Fibroblast of upper back skin (primary cell): ENCODE data around the gene TMPO.
"Not testable (repeated sequence)": the region's sequence is repeated elsewhere in the genome, so short reads cannot be mapped to it uniquely, and the experiment has no call there.

ENCODE experiments used
- DNase-seq: peaks from one replicate; pipeline ENCODE4 v3.0.0-alpha.2; 2013

TMPO gene, protein sequence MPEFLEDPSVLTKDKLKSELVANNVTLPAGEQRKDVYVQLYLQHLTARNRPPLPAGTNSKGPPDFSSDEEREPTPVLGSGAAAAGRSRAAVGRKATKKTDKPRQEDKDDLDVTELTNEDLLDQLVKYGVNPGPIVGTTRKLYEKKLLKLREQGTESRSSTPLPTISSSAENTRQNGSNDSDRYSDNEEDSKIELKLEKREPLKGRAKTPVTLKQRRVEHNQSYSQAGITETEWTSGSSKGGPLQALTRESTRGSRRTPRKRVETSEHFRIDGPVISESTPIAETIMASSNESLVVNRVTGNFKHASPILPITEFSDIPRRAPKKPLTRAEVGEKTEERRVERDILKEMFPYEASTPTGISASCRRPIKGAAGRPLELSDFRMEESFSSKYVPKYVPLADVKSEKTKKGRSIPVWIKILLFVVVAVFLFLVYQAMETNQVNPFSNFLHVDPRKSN

DNA sequence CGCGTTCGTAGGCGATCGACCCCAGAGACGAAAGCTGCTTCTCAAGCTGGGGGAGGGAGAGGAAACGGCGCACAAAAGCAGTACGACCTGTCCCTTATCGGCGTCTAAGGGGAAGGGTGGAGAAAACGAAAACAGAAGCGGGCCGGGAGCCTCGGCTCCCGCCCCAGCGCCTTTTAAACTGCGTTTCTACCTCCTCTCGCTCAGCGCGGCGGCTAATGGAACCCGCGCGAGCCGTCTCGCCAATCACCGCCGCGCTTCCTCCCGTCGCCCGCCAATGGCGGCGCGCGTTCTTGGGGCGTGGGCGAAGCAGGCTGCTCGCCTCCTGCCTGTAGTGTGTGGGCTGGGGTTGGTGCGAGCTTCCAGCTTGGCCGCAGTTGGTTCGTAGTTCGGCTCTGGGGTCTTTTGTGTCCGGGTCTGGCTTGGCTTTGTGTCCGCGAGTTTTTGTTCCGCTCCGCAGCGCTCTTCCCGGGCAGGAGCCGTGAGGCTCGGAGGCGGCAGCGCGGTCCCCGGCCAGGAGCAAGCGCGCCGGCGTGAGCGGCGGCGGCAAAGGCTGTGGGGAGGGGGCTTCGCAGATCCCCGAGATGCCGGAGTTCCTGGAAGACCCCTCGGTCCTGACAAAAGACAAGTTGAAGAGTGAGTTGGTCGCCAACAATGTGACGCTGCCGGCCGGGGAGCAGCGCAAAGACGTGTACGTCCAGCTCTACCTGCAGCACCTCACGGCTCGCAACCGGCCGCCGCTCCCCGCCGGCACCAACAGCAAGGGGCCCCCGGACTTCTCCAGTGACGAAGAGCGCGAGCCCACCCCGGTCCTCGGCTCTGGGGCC, at the start of gene TMPO:
TMPO (plus strand) TSS at position 304 of the 824 bp plus-strand sequence; CDS start at position 582, 278 bp downstream.
- DNase-seq: peak; percentile 91

DNA sequence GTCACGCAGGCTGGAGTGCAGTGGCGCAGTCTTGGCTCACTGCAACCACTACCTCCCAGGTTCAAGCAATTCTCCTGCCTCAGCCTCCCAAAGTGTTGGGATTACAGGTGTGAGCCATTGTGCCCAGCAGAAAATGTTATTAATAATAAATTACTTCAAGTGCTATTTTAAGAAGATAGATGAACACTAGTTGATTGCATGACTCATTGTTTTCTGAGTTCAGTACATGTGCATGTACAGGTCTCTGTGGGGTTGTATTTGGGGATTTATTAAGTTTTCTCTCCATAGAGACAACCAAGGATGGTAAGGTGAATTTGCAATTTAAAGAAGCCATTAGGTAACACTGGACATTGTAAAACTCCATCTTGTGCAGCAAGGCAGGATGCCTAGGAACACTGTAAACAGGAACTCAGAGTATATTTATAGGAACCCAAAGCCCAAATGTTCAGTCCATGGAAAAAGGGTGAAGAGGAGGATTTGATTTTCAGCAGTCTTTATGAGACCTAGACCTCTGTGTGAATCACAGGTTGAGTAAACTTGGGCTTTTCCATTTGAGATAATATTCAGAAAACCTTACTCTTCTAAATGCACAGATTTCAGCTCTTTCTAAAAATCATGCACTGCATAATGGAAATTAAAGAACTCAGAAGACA, 49.3 kb upstream of the TMPO start:
- DNase-seq: no peak

DNA sequence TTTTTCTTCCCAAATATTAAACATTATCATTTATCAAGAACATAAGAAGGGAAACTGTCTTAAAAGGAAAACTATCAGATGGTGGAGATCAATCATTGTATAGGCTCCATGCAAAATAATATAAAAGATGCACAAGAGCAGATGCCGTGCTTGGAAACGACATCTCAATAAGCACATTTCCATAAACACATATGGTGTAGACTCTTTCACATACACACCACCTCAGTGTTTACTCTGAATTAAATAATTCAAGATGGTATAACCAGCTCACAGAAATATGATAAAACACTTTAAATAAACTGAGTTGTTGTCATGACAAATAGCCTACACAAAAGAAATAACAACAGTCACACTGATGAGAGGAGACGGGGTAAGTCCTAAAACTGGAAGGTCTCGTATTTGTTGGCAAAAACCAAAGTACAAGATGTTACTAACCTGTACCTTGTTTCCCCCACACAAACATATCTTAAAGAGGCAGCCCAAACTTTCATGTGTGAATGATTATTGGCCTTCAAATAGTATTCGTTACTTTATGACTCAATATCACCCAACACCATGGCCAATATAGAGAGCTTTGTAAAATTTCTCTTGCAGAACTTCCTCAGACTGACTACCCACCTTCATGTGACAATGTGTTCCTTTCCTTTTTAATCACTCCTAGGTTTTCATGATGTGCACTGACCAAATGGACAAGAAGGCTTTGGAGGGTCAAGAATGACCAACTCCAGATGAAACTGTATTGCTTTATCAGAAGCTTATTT, 48.6 kb upstream of the TMPO start:
- DNase-seq: no peak

DNA sequence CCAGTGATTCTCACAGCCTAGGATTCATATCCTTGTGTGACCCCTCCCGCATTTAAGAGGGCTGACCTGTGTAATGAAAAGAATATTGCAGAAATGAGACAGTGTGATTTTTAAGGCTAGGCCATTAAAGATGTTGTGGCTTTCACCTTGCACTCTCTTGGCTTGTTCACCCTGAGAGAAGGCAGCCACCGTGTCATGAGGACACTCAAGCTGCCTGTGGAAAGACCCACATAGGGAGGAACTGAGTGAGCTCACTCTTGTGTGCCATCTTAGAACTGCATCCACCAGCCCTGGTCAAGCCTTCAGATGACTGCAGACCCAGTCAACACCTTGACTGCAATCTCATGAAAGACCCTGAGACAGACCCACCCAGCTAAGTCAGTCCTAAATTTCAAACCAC, 46.3 kb upstream of the TMPO start:
- no peak for DNase-seq

DNA sequence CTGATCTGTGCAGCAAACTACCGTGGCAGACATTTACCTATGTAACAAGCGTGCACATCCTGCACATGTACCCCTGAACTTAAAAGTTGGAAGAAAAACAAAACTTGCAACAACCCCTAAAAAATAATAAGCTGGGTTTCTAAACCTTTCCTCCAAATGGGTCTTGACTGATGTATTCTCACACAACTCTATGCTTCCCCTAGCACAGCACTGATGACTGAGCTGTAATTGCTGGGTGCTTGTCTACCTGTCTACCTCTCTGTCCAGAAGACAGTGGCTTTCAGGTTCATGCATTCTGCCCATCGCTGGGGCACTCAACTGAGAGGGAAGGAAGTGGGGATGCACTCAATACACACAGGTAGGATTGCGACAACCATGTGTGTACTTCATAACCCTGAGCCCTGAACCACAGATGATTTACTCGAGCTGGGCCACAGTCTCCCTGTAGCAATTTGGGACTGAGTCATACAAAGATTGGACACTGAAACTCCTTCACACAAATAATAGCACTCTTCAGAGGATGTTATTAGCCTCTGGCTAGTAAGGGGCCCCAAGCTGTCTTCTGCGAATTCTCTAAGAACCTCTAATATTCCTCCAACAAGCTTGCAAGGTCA, 44.8 kb upstream of the TMPO start:
- DNase-seq: peak; percentile 17

DNA sequence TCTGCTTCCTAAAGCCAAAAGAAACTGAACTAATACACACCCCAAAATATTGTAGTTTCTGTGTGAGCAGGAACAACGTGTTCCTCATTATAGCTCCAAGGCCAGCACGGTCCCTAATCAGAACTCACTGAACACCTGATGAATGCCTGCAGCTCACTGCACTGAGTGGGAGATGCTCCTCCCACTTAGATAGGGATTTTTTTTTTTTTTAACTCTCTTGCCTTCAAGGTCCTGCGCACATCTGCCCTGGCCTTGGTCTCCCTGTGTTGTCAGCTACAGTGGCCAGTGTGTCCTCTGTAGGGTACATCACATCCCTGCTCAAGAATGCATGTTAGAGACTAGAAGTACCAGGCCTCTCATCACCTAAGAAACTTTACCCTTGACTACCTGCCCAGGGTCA, 44.3 kb upstream of the TMPO start:
- no peak for DNase-seq

DNA sequence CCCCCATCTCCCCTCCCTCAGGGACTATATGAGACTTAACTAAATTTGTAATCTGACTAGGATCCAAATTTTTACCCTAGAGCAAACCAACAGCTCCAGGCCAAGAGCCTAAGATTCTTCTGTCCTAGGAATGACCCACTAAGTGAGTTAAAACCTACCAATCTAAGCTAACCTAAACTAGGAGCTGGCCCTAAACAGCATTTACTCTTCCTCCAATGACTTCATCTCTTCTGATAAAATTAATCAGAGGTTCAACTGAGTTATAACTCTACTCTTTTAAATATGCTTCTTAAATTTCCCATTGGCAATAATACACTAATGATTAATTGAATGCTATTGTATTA, 39.9 kb upstream of the TMPO start:
- no peak for DNase-seq

DNA sequence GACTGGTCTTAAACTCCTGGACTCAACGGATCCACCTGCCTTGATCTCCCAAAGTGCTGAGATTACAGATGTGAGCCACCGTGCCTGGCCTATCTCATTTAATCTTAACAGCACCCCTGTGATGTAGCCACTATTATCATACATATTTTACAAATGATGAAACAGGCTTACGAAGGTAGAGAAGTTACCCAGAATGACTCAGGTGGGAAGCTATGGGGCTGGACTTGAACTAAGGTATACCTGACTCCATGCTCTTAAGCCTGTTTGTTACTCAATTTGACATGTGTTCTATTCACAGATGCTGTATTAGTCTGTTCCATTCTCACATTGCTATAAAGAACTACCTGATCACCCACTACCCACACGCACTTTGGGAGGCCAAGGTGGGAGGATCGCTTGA, 36.8 kb upstream of the TMPO start:
- DNase-seq: no peak

DNA sequence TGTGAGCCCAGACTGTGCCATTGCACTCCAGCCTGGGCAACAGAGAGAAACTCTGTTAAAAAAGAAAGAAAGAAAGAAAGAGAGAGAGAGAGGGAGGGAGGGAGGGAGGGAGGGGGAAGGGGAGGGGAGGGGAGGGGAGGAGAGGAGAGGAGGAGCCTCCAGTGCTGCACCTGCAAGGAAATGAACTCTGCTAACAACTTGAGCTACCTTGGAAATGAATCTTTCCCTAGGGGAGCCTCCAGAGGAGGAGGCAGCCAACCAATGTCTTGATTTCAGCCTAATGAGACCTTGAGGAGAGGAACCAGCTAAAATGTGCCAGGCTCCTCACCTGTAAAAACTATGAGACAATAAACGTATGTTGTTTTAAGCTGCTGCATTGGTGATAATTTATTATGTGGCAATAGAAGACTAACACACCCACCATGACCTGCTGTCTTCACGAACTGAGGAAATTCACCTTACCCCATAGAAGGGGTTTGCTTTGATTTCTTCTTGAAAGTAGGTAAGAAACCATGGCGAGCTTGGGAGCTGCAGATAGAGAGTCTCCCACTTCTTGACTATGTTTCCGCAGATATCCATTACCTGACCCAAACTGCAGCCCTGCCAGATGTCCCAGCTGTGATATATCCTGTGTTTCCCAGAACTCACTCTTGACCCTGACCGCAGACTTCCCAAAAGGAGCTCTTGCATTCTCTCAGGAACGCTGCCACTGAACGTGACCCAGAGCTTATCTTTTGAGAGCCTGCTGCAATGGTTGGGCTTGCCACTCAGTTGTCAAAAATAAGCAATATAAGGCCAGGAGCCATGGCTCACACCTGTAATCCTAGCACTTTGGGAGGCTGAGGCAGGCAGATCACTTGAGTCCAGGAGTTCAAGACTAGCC, 31.5 kb upstream of the TMPO start:
- DNase-seq: peak; percentile 21

DNA sequence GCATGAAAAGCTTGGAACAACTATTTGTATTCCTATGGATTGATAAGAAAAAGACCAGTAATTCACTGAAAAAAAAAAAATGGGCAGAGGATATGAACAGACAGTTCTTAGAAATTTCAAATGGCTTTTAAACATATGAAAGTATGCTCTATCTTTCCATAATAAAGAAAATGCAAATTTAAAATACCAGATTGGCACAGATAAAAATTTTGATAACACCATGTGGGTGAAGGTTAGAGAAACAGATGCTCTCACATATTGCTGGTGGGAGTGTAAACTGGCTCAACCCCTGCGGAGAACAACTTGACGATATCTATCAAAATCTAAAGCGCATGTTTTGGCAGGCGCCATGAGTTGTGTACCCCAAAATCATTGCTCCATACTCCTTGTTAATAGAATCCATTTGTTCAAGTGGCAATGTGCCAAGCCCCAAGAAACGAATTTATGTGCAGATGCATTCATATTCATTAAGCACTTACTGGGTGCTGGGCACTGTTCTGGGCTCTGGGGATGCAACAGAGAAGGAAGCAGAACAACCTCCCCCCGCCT, 29.5 kb upstream of the TMPO start:
- peak; percentile 9 for DNase-seq

DNA sequence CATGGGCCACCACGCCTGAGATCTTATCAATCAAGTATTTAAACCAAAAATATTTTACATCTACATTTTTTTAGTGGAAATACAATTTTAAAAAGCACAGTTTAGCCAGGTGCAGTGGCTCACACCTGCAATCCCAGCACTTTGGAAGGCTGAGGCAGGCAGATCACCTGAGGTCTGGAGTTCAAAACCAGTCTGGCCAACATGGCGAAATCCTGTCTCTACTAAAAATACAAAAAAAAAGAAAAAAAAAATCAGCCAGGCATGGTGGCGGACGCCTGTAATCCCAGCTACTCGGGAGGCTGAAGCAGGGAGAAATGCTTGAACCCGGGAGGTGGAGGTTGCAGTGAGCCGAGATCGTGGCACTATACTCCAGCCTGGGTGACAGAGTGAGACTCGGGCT, 27.0 kb upstream of the TMPO start:
- not testable (repeated sequence) for DNase-seq

DNA sequence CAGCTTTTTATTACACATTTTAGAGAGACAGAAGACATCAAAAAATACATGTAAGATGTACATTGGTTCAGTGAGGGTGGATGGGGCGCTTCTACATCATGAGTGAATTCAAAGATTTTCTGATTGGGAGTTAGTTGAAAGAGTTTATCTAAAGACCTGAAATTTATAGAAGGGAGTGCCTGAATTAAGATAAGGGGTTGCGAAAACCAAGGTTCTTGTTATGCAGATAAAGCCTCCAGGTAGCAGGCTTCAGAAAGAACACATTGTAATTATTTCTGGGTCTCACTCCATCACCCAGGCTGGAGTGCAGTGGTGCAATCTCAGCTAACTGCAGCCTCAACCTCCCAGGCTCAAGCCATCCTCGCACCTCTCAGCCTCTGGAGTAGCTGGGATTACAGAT, 26.2 kb upstream of the TMPO start:
- DNase-seq: no peak

DNA sequence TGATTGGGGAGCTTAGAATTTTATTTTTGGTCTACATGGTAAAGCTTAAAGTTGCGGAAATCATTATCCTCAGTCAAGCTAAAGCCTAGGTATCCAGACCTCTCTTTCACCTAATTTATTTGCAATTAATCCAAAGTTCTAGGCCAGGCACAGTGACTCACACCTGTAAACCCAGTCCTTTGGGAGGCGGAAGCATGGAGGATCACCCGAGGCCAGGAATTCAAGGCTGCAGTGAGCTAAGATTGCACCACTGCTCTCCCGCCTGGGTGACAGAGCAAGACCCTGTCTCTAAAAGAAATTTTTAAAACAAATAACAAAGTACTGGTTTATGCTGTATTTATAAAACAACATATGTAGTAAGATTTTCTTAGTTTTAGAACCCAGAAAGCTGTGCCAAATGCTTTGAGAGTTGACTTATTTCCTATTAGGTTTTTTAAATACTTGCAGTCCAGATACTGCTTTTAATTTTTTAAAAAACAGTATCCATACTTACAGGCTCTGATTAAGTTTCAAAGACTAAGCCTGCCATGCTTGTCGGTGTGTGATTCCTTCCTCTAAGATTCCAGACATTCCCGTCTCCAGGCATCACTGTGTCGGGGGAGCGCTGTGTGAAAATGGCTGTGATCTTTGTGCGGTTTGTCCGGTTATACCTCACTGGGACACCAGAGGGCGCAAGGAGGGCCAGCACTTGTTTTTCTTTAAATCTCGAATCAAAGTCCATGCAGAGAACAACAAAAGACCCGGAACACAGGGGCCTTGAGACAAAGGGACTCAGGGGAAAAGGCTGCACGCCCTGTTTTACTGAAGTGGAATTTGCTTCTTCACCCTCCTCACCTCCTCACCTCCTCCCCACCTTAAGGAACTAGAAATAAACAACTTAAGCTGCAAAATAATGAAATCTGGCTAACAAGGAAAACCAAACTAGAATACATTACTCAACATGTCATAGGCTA, 24.6 kb upstream of the TMPO start:
- peak; percentile 95 for DNase-seq

DNA sequence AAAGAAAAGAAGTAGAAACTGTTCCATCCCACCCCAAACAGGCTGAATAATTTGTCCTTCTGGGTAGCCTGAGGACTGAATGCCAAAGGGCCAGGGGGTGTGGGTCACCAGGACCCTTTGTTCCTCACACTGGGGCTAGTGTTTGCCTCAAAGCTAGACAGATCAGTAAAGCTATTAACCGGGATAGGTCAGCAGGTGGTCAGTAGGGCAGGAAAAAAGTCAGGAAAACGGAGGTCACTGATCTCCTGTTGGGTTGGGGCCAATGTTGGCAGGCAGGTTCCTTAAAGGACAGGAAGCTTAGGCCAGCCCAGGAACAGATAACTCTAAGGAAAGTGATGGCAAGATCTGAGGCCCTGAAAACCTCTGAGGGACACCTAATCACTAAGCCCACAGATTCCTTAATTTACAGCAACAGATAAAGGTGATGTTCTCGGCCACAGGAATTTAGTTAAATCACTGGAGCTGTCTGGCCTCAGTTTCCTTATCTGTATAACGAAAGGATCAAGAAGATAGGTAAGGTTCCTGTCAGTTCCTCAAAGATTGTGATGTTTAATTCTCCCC, 22.7 kb upstream of the TMPO start:
- no peak for DNase-seq

DNA sequence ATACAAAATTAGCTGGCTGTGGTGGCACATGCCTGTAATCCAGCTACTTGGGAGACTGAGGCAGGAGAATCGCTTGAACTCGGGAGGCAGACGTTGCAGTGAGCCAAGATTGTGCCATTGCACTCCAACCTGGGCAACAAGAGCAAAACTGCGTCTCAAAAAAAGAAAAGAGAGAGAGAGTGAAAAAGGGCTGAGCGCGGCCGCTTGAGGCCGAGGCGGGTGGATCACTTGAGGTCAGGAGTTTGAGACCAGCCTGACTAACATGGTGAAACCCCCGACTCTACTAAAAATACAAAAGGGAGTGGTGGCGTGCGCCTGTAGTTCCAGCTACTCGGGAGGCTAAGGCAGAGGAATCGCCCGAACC, 14.1 kb upstream of the TMPO start:
- DNase-seq: not testable (repeated sequence)

DNA sequence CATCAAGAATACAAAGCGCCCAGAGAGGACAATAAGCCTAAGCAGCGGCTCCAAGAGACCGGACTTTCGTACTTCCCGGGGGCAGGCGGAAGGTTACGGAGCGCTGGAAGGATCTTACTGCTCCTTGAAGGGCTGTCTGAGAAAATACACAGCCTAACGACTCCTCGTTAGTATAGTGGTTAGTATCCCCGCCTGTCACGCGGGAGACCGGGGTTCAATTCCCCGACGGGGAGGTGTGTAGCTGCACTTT, 12.1 kb upstream of the TMPO start:
- DNase-seq: peak; percentile 93

DNA sequence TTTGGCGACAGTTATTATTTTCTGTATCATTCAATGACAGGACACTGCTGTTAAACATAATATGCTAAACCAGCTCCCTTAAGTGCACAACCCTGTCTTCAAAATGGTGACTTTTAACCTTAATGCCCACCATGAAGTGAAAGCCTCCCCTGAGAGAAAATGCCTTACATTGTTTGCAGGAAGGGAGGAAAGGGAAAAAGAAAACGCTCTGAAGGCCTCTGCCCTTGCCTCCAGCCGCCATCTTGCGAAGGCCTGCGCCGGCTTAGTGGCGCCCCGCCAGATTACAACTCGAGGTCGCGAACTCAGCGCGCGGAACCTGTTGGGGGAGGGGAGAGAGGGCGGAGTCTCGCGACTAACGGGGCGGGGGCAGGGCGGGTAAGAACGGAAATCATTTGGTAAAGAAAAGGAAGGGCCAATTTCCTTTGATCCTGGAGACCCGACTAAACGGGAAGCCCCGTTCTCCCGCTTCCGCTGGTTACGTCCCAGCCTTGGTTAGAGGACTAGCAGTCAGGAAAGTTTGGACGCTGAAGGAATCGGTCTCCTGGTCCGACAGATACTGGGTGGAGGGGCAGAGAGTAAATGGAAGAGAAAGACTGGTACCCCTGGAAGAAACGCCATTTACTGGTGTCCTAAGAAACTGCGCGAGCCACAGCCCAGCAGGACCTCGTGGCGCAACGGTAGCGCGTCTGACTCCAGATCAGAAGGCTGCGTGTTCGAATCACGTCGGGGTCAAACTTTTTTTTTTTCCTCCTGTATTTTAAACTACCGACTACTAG, 11.6 kb upstream of the TMPO start:
- DNase-seq: peak; percentile 94

DNA sequence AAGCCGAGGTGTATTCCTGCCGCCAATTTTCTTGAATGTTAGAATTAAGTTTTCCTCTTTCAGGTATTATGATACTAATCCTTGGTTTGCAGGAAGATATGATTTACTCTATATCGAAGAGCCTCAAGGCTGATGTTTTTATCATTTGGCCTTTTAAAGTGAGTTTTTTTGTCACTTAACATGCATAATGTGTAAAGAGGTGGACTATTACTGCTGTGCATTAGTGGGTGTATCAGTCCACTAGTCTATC, 11.1 kb upstream of the TMPO start:
- DNase-seq: no peak

DNA sequence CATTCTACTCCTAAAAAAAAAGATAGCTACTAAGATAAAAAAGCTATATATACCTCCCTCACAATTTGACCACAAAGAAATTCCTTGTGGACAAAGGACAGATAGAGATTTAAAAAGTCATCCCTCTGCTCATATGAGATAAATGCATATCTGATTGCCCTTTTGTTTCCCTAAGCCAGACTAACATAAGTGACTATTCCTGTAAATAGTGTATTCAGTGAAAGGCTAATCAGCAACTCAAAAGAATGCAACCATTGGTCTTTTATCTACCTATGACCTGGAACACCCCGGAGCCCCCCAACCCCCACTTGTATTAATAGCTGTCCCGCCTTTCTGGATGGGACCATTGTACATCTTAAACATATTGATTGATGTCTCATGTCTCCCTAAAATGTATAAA, 6.3 kb upstream of the TMPO start:
- no peak for DNase-seq
